ENCODE data around the gene HOOK2. TPM values are rescaled to one million over a fixed set of nuclear protein-coding genes. Genes with fewer than 3 reads are reported as not detected.
"Not testable (repeated sequence)": the region's sequence is repeated elsewhere in the genome, so short reads cannot be mapped to it uniquely, and the experiment has no call there.

The HOOK2 gene
- total RNA-seq, 1 donor from 2014 or later, result 25.9 TPM

GRCh38 chr19:12720296-12720695 is 55.1 kb downstream of the HOOK2 start:
- Mint-ChIP-seq H3K9me3 (ENCODE audit: unreplicated experiment) (no peaks in the 10 kb centered on the region), H3K4me1 (ENCODE audit: low read depth, unreplicated experiment) (peaks cover 15% of the 10 kb centered on the region), H3K4me3 (ENCODE audit: unreplicated experiment) (peak overlapping the region; percentile 80), H3K27ac (ENCODE audit: unreplicated experiment) (peak overlapping the region; percentile 68), H3K27me3 (ENCODE audit: low read depth, unreplicated experiment) (no peaks in the 10 kb centered on the region), H3K36me3 (ENCODE audit: low read depth, unreplicated experiment) (peaks cover 18% of the 10 kb centered on the region)
- Histone ChIP-seq H3K79me2 (ENCODE audit: insufficient read depth, low read length) (peaks cover 86% of the 10 kb centered on the region), H2AFZ (ENCODE audit: low read depth, low read length) (no peak overlapping the region), H3K27me3 (ENCODE audit: insufficient read depth, low read length) (no peaks in the 10 kb centered on the region), H3K27ac (ENCODE audit: low read depth, low read length) (peak overlapping the region; percentile 17), H3K9me3 (ENCODE audit: insufficient read depth, low read depth, low read length) (no peaks in the 10 kb centered on the region), H3K36me3 (ENCODE audit: insufficient read depth, low read length) (peaks cover 17% of the 10 kb centered on the region), H4K20me1 (ENCODE audit: insufficient read depth, low read length) (peaks cover 58% of the 10 kb centered on the region), H3K4me2 (ENCODE audit: low read length) (peak overlapping the region; percentile 95), H3K9ac (ENCODE audit: low read length) (peak overlapping the region; percentile 89), H3K4me1 (ENCODE audit: insufficient read depth, low read length) (peaks cover 17% of the 10 kb centered on the region), H3K4me3 (ENCODE audit: insufficient read depth, low read depth, low read length) (peak overlapping the region; percentile 92)
- DNase-seq (ENCODE audit: low read depth) (no peak), FAIRE-seq (no peak)
- TF ChIP-seq CTCF (IDR thresholded peaks at IDR 0.05; ENCODE audit: insufficient read depth, low read depth, low read length) (no peak), EZH2 (IDR thresholded peaks at IDR 0.05; ENCODE audit: insufficient read depth, low read length) (no peak)

GRCh38 chr19:12715929-12716328 is 59.4 kb downstream of the HOOK2 start:
- H3K27ac Mint-ChIP-seq (ENCODE audit: unreplicated experiment), result no peak overlapping the region
- Histone ChIP-seq H3K9me3 (ENCODE audit: insufficient read depth, low read depth, low read length) (no peaks in the 10 kb centered on the region), H3K79me2 (ENCODE audit: insufficient read depth, low read length) (peaks cover 75% of the 10 kb centered on the region), H3K9ac (ENCODE audit: low read length) (no peak overlapping the region), H3K4me2 (ENCODE audit: low read length) (no peak overlapping the region), H3K4me3 (ENCODE audit: insufficient read depth, low read depth, low read length) (no peak overlapping the region), H4K20me1 (ENCODE audit: insufficient read depth, low read length) (peaks cover 71% of the 10 kb centered on the region), H2AFZ (ENCODE audit: low read depth, low read length) (no peak overlapping the region), H3K27ac (ENCODE audit: low read depth, low read length) (no peak overlapping the region), H3K36me3 (ENCODE audit: insufficient read depth, low read length) (peaks cover 33% of the 10 kb centered on the region), H3K27me3 (ENCODE audit: insufficient read depth, low read length) (no peaks in the 10 kb centered on the region), H3K4me1 (ENCODE audit: insufficient read depth, low read length) (peaks cover 13% of the 10 kb centered on the region)
- FAIRE-seq (no peak), DNase-seq (ENCODE audit: low read depth) (no peak)
- no peak overlapping the region for H3K4me3 Mint-ChIP-seq (ENCODE audit: unreplicated experiment)
- TF ChIP-seq EZH2 (IDR thresholded peaks at IDR 0.05; ENCODE audit: insufficient read depth, low read length), result no peak
- TF ChIP-seq CTCF (IDR thresholded peaks at IDR 0.05; ENCODE audit: insufficient read depth, low read depth, low read length), result no peak
- H3K27me3 Mint-ChIP-seq (ENCODE audit: low read depth, unreplicated experiment), result no peaks in the 10 kb centered on the region
- peaks cover 18% of the 10 kb centered on the region for H3K36me3 Mint-ChIP-seq (ENCODE audit: low read depth, unreplicated experiment)
- peaks cover 6% of the 10 kb centered on the region for H3K4me1 Mint-ChIP-seq (ENCODE audit: low read depth, unreplicated experiment)
- no peaks in the 10 kb centered on the region for H3K9me3 Mint-ChIP-seq (ENCODE audit: unreplicated experiment)

GRCh38 chr19:12715102-12715501 is 60.2 kb downstream of the HOOK2 start:
- Histone ChIP-seq H3K79me2 (ENCODE audit: insufficient read depth, low read length) (peaks cover 69% of the 10 kb centered on the region), H2AFZ (ENCODE audit: low read depth, low read length) (no peak overlapping the region), H3K4me3 (ENCODE audit: insufficient read depth, low read depth, low read length) (no peak overlapping the region), H3K27ac (ENCODE audit: low read depth, low read length) (no peak overlapping the region), H3K36me3 (ENCODE audit: insufficient read depth, low read length) (peaks cover 34% of the 10 kb centered on the region), H3K27me3 (ENCODE audit: insufficient read depth, low read length) (no peaks in the 10 kb centered on the region), H3K9me3 (ENCODE audit: insufficient read depth, low read depth, low read length) (no peaks in the 10 kb centered on the region), H3K9ac (ENCODE audit: low read length) (no peak overlapping the region), H3K4me1 (ENCODE audit: insufficient read depth, low read length) (peaks cover 7% of the 10 kb centered on the region), H4K20me1 (ENCODE audit: insufficient read depth, low read length) (peaks cover 68% of the 10 kb centered on the region), H3K4me2 (ENCODE audit: low read length) (no peak overlapping the region)
- no peak for TF ChIP-seq CTCF (IDR thresholded peaks at IDR 0.05; ENCODE audit: insufficient read depth, low read depth, low read length)
- TF ChIP-seq EZH2 (IDR thresholded peaks at IDR 0.05; ENCODE audit: insufficient read depth, low read length), result no peak
- Mint-ChIP-seq H3K4me3 (ENCODE audit: unreplicated experiment) (no peak overlapping the region), H3K9me3 (ENCODE audit: unreplicated experiment) (no peaks in the 10 kb centered on the region), H3K4me1 (ENCODE audit: low read depth, unreplicated experiment) (peaks cover 2% of the 10 kb centered on the region), H3K27me3 (ENCODE audit: low read depth, unreplicated experiment) (no peaks in the 10 kb centered on the region), H3K36me3 (ENCODE audit: low read depth, unreplicated experiment) (peaks cover 18% of the 10 kb centered on the region), H3K27ac (ENCODE audit: unreplicated experiment) (no peak overlapping the region)
- DNase-seq (ENCODE audit: low read depth) (no peak), FAIRE-seq (no peak)

- not testable (repeated sequence) for H3K4me1 Mint-ChIP-seq (ENCODE audit: low read depth, unreplicated experiment); FAIRE-seq; H3K4me2 ChIP-seq (ENCODE audit: low read length); H3K27ac Mint-ChIP-seq (ENCODE audit: unreplicated experiment); H3K27me3 Mint-ChIP-seq (ENCODE audit: low read depth, unreplicated experiment); DNase-seq (ENCODE audit: low read depth); H3K36me3 Mint-ChIP-seq (ENCODE audit: low read depth, unreplicated experiment); H3K4me1 ChIP-seq (ENCODE audit: insufficient read depth, low read length); H3K27ac ChIP-seq (ENCODE audit: low read depth, low read length); H3K4me3 Mint-ChIP-seq (ENCODE audit: unreplicated experiment); H3K9ac ChIP-seq (ENCODE audit: low read length); H2AFZ ChIP-seq (ENCODE audit: low read depth, low read length); H3K27me3 ChIP-seq (ENCODE audit: insufficient read depth, low read length); H3K9me3 Mint-ChIP-seq (ENCODE audit: unreplicated experiment); H3K4me3 ChIP-seq (ENCODE audit: insufficient read depth, low read depth, low read length); H3K9me3 ChIP-seq (ENCODE audit: insufficient read depth, low read depth, low read length)
- H3K36me3 ChIP-seq (ENCODE audit: insufficient read depth, low read length), result peaks cover 37% of the 10 kb centered on the region
- peaks cover 57% of the 10 kb centered on the region for H4K20me1 ChIP-seq (ENCODE audit: insufficient read depth, low read length)
- peaks cover 54% of the 10 kb centered on the region for H3K79me2 ChIP-seq (ENCODE audit: insufficient read depth, low read length)
These were observed 62.0 kb downstream of the HOOK2 start for GRCh38 chr19:12713304-12713703.

Data from astrocyte (in vitro differentiated cells and primary cell).